ENCODE data around the gene NKIRAS2.

The NKIRAS2 gene

GRCh38 chr17:42058063-42058462 is 38.2 kb downstream of the NKIRAS2 start:
- no peak for DNase-seq

- DNase-seq, result no peak
Observed at GRCh38 chr17:42059815-42060214, 39.9 kb downstream of the NKIRAS2 start.

- DNase-seq, result no peak
Observed at GRCh38 chr17:42060231-42060630, 40.3 kb downstream of the NKIRAS2 start.

DNA sequence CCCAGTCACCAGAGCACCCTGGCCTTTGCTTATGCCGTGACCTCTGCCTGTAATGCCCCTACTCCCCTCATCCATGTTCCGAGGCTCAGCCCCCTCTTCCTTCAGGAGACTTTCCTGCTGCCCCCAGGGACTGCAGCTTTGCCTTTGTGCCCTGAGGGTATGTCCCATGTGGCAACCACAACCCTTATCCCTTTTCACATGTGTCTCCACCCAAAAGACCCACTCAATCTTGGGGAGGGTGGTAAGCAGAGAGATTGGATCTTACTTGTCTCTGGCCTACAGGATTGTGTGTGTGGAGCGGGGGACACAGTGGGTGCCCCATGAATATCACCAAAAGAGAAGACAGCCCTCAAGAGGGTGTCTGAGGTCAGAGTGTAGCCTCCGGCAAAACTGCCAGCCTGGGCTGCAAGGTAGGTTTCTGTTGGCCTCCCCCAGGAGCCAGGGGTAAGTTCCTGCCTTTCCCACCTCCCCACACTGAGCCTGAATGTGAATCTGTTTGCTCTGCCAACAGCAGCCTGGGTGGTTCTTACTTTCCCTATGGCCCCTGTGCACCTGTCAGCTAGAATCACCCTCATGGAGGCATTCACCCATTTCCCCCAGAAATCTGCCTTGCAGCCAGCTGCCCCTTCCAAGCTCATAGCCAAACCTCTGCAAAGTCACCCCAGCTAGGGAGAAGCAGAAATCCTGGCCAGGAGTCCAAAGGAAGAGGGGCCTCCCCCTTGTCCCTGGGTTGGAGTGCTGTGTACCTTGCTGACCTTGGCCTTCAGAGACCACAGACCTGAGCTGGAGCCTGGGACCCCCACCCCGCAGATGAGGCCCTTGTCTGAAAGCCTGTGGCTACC is 42.0 kb downstream of the NKIRAS2 start:
- no peak for DNase-seq

DNA sequence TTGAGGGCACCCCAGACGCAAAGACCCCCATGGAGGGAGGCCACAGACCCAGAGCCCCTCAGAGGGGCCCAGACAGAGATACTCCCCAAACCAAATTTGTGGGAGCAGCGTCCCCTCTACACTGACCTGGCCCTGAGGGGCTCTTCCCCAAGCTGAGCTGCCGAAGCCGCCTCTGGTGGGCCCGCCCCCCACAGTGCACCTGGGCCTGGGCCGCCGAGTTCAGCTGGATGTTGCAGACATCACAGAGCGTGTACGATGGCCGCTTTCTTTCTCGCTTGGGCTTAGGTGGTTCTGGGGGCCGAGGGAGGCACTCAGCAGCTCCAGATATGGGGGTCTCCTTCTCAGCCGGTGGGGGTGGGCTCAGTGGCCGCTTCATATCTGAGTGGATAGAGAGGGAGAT is 42.8 kb downstream of the NKIRAS2 start:
- no peak for DNase-seq

DNA sequence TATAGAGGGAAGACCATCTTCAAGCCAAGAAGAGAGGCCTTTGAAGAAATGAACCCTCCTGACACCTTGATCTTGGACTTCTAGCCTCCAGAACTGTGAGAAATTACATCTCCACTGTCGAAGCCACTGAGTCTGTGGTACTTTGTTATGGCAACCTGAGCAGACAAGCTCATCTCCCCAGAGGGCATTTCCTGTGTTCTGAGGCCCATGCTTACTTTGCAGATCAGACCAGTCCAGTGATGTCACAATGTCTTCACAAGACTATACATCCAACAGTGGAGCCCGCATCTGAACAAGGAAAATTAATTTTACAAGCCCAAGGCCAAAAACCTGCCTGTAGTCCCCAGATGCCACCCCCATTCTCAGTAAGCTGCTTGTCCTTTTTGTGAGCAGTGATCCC is 45.3 kb downstream of the NKIRAS2 start:
- DNase-seq, result no peak

DNA sequence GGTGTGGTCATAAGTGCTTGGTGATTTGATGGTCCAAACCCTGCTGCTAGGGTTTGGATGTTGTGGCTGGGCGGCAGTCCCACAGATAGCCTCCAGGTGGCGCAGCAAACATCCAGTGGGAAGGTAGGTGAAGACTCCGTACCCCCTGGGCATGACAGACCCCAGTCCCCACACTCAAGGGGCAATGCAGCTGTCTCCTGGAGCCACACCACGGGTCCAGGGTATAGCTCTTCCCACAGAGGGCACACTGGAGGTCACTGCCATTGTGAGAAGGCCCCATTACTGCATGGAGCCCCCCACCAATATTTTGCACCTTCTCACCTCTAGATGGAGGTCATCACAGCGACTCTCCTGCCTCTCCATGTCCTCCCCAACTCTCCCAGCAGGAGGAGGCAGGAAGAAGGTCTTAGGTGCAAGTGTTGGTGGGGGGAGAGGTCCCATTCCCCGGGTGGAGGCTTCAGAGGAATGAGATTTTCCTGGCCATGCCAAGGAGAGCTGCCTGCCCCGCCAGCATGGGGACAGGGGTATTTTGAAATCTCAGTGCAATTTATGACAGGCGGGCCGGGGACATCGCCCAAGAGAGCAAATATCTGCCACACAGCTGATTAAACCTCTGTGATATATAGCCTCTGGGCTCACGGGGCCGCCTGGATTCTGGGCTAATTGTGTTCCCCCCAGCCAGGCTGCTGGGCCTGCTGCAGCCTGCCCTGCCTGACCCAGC is 47.6 kb downstream of the NKIRAS2 start:
- peak; percentile 76 for DNase-seq

DNA sequence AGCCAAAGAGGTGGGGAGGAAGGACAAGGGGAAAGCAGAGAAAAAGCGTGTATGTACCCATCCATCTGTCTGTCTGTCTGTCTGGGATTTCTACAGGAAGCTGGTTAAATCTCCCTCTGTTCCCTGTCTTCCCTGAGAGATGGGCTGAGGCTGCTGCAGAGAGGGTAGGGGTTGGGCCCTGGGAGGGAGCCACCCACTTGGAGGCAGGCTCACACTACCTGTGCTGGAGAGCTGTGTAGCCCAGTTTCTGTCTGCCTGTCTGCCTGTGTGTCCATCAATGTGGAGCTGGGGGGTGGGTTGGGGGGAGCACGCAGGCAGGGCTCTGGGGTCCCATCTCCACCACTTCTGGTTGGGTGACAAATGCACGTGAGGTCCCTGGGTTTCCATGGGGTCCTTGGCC is 49.1 kb downstream of the NKIRAS2 start:
- DNase-seq, result no peak

DNA sequence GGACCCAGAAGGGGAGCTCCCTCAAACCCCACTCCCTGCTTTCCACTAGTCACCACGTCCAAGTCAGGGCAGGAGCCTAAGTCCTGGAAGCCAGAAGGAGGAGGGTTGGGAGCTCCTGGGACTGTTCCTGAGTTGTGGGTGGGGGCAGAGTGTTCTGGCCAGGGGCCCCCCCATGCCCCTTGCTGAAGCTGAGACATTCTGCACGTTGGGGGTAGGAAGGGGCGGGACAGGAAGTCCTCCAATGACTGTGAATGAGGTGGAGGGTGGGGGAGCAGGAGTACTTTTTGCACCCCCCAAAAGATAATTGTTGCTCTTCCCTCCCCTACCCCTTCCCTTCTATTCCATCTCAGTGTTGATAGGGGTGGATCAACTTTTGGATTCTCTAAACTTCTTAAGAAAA is 51.9 kb downstream of the NKIRAS2 start:
- DNase-seq, result no peak

DNA sequence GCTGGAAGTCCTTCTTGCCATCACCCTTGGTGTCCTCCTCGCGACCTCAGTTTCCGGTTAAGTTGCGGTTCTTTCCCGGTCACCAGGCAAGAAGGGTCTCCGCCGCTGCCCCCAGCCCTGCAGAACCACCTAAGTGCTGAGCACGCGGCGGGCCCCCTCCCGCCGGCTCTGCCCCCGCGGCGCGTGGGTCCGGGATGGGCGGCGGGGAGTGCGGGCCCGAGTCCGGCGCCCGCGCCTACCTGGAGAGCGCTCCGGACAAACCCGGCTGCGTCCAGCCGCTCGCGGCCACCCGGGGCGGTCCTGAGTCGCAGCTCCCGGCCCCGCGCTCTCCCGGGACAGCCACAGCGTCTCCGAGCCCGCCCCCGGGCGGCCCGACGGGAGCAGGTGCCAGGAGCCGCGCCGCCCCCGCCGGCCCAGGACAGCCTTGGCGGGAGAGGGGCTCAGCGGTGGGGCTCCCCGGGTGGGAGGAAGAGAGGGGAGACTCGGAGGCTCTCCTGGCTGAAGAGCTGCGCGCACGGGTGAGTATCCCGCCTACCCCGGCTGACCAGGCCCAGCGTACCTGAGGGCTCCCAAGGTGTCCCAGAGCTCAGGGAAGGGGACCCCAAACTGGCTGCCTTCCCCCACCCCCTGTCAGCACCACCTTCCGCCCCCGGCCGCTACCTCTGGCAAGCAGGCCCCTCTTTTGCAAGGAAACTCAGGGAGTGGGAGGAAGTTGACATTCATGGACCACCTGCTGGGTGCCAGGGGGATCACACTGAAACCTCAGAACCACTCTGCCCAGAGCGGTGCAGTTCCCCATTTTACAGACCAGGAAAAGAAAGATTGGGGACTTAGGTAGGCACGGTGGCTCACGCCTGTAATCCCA is 52.7 kb downstream of the NKIRAS2 start:
- no peak for DNase-seq
